ENCODE measurements around the gene PRR15L. TPM values are rescaled to one million over a fixed set of nuclear protein-coding genes. Genes with fewer than 3 reads are reported as not detected.
"Not testable (repeated sequence)": the region's sequence is repeated elsewhere in the genome, so short reads cannot be mapped to it uniquely, and the experiment has no call there.

The PRR15L gene
- not detected in 2 replicates for total RNA-seq

GRCh38 chr17:47957591-47958490, at the start of gene PRR15L:
Gene PRR15L (minus strand): TSS chr17:47957883. CDS start chr17:47953234, 4,649 bp downstream.
- DNase-seq = no peak

GRCh38 chr17:48006936-48007709, 49.4 kb upstream of the PRR15L start:
- DNase-seq = no peak

- peak; percentile 13 for DNase-seq
These were observed 47.3 kb upstream of the PRR15L start for GRCh38 chr17:48004983-48005382.

GRCh38 chr17:48003417-48004151, 45.9 kb upstream of the PRR15L start:
- DNase-seq = no peak

GRCh38 chr17:48002916-48003416, 45.3 kb upstream of the PRR15L start:
- DNase-seq = no peak

- peak; percentile 87 for DNase-seq
These were observed 44.7 kb upstream of the PRR15L start for GRCh38 chr17:48002266-48002915.

- not testable (repeated sequence) for DNase-seq
These were observed 44.0 kb upstream of the PRR15L start for GRCh38 chr17:48001657-48002056.

GRCh38 chr17:48001197-48001596, 43.5 kb upstream of the PRR15L start:
- DNase-seq = no peak

GRCh38 chr17:47999582-47999981, 41.9 kb upstream of the PRR15L start:
- peak; percentile 53 for DNase-seq

GRCh38 chr17:47998044-47998443, 40.4 kb upstream of the PRR15L start:
- DNase-seq = no peak

GRCh38 chr17:47997586-47997985, 39.9 kb upstream of the PRR15L start:
- DNase-seq = no peak

GRCh38 chr17:47996201-47996600, 38.5 kb upstream of the PRR15L start:
- no peak for DNase-seq

GRCh38 chr17:47995241-47995935, 37.7 kb upstream of the PRR15L start:
- no peak for DNase-seq

GRCh38 chr17:47994724-47995123, 37.0 kb upstream of the PRR15L start:
- DNase-seq = no peak

GRCh38 chr17:47993964-47994363, 36.3 kb upstream of the PRR15L start:
- DNase-seq = no peak

- no peak for DNase-seq
These were observed 35.4 kb upstream of the PRR15L start for GRCh38 chr17:47993031-47993564.

GRCh38 chr17:47992216-47992615, 34.5 kb upstream of the PRR15L start:
- no peak for DNase-seq

- DNase-seq = no peak
These were observed 33.5 kb upstream of the PRR15L start for GRCh38 chr17:47990962-47991731.

GRCh38 chr17:47989700-47990099, 32.0 kb upstream of the PRR15L start:
- DNase-seq = no peak

- no peak for DNase-seq
These were observed 31.5 kb upstream of the PRR15L start for GRCh38 chr17:47989159-47989558.
